Measurements from ENCODE around the gene IL27RA. TPM values are rescaled to one million over a fixed set of nuclear protein-coding genes. Genes with fewer than 3 reads are reported as not detected.

The IL27RA gene
- total RNA-seq, 1 donor from 2014 or later = 16.2 TPM

- H3K4me1 ChIP-seq = no peaks in the 10 kb centered on the region
- intact Hi-C loops (cut with DNase I) = no loop called here
- DNase-seq (no peak), ATAC-seq (no peak)
- H3K27me3 ChIP-seq = no peaks in the 10 kb centered on the region
- H3K27ac ChIP-seq = no peak overlapping the region
- TF ChIP-seq CTCF (IDR thresholded peaks at IDR 0.05) = no peak
- H3K4me3 ChIP-seq = no peak overlapping the region
- peaks cover 90% of the 10 kb centered on the region for H3K36me3 ChIP-seq
- H3K9me3 ChIP-seq = no peaks in the 10 kb centered on the region
Observed at GRCh38 chr19:14101003-14101545, 69.5 kb downstream of the IL27RA start.

- ATAC-seq (no peak), DNase-seq (no peak)
- H3K9me3 ChIP-seq = no peaks in the 10 kb centered on the region
- no peak overlapping the region for H3K4me3 ChIP-seq
- no peak for TF ChIP-seq CTCF (IDR thresholded peaks at IDR 0.05)
- H3K27me3 ChIP-seq = no peaks in the 10 kb centered on the region
- intact Hi-C loops (cut with DNase I) = no loop called here
- no peak overlapping the region for H3K27ac ChIP-seq
- H3K4me1 ChIP-seq = no peaks in the 10 kb centered on the region
- H3K36me3 ChIP-seq = peaks cover 87% of the 10 kb centered on the region
Observed at GRCh38 chr19:14102102-14102696, 70.6 kb downstream of the IL27RA start.

- H3K27me3 ChIP-seq = no peaks in the 10 kb centered on the region
- no peaks in the 10 kb centered on the region for H3K4me1 ChIP-seq
- no peak overlapping the region for H3K4me3 ChIP-seq
- H3K27ac ChIP-seq = no peak overlapping the region
- intact Hi-C loops (cut with DNase I) = no loop called here
- H3K36me3 ChIP-seq = peaks cover 82% of the 10 kb centered on the region
- ATAC-seq (no peak), DNase-seq (no peak)
- no peak for TF ChIP-seq CTCF (IDR thresholded peaks at IDR 0.05)
- no peaks in the 10 kb centered on the region for H3K9me3 ChIP-seq
Observed at GRCh38 chr19:14102756-14103155, 71.2 kb downstream of the IL27RA start.

Other genes starting within 250 kb of the IL27RA start
- gene ZSWIM4, start 236.3 kb upstream of the IL27RA start, total RNA-seq = 10.6 TPM
- gene NANOS3, start 154.6 kb upstream of the IL27RA start, total RNA-seq = not detected
- gene BRME1, start 125.6 kb upstream of the IL27RA start, total RNA-seq = 2.0 TPM
- gene CC2D1A, start 125.6 kb upstream of the IL27RA start, total RNA-seq = 28.9 TPM
- 2.8 TPM for gene PODNL1, start 93.3 kb upstream of the IL27RA start, total RNA-seq
- gene DCAF15, start 79.3 kb upstream of the IL27RA start, total RNA-seq = 35.1 TPM
- 17.8 TPM for gene RFX1, start 25.4 kb upstream of the IL27RA start, total RNA-seq
- gene RLN3, start 3.6 kb upstream of the IL27RA start, total RNA-seq = not detected
- 10.0 TPM for gene PALM3, start 30.3 kb downstream of the IL27RA start, total RNA-seq
- gene MISP3, start 41.0 kb downstream of the IL27RA start, total RNA-seq = 6.7 TPM
- gene C19orf67, start 54.0 kb downstream of the IL27RA start, total RNA-seq = not detected
- 45.9 TPM for gene SAMD1, start 59.0 kb downstream of the IL27RA start, total RNA-seq
- 85.7 TPM for gene PRKACA, start 86.0 kb downstream of the IL27RA start, total RNA-seq
- gene ASF1B, start 104.8 kb downstream of the IL27RA start, total RNA-seq = 1.9 TPM
- gene ADGRL1, start 174.4 kb downstream of the IL27RA start, total RNA-seq = 26.3 TPM